WTC11 (cell line): ENCODE results near the gene TMEM191C.
"Not testable (repeated sequence)": the region's sequence is repeated elsewhere in the genome, so short reads cannot be mapped to it uniquely, and the experiment has no call there.

Experiments
- CREB1 ChIP-seq: sonication (generic); formaldehyde crosslinking; IDR thresholded peaks from 2 replicates; pipeline ENCODE4 v1.8.0; 2023; ENCODE audit warnings: mild to moderate bottlenecking, missing genetic modification reagents
- JUN ChIP-seq: sonication (generic); formaldehyde crosslinking; IDR thresholded peaks from 2 replicates; pipeline ENCODE4 v1.8.0; 2023; ENCODE audit warnings: mild to moderate bottlenecking, missing genetic modification reagents
- NFYB ChIP-seq: sonication (generic); formaldehyde crosslinking; conservative IDR thresholded peaks from 2 replicates; pipeline ENCODE4 v1.8.0; 2022; ENCODE audit warnings: low read depth, missing genetic modification reagents
- TF ChIP-seq, protein P1 (sequence below): fragments of 200-600 bp; IDR thresholded peaks from 2 replicates; pipeline ENCODE4 v1.8.0; 2022; ENCODE audit warnings: antibody characterized with exemption

DNA sequence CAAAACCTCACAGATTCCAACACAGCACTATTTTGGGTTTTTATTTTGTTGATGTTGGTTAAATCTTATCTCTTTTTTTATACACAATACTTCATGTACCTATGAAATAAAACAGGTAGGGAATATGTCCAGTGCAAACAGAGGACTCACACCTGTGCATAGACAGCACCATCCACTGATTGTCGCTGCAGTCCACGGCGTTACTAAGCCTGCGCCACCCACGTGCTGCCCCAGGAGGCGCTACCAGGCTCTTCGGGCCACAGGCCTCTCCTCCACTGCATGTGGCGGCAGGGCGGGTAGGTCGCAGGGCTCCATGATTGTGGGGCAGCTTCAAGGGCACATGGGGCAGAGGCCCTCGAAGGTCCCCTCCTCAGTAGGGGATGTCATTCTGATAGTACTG lies 5.8 kb downstream of the TMEM191C start:
- TF ChIP-seq, protein P1, sequence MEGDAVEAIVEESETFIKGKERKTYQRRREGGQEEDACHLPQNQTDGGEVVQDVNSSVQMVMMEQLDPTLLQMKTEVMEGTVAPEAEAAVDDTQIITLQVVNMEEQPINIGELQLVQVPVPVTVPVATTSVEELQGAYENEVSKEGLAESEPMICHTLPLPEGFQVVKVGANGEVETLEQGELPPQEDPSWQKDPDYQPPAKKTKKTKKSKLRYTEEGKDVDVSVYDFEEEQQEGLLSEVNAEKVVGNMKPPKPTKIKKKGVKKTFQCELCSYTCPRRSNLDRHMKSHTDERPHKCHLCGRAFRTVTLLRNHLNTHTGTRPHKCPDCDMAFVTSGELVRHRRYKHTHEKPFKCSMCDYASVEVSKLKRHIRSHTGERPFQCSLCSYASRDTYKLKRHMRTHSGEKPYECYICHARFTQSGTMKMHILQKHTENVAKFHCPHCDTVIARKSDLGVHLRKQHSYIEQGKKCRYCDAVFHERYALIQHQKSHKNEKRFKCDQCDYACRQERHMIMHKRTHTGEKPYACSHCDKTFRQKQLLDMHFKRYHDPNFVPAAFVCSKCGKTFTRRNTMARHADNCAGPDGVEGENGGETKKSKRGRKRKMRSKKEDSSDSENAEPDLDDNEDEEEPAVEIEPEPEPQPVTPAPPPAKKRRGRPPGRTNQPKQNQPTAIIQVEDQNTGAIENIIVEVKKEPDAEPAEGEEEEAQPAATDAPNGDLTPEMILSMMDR, result not testable (repeated sequence)
- TF ChIP-seq NFYB, JUN, CREB1 (CRISPR knock-in tag): not testable (repeated sequence)
